Neutrophil (primary cell): Measurements from ENCODE around the gene MAU2.

Experiments
- H3K27ac ChIP-seq: fragments of 200-600 bp; sonication (generic); 2 replicates; pipeline ENCODE4 v1.5.1; 2016; ENCODE audit warnings: mild to moderate bottlenecking, moderate library complexity
- H3K27me3 ChIP-seq: fragments of 200-600 bp; sonication (generic); 2 replicates; pipeline ENCODE4 v1.6.0; 2016; ENCODE audit warnings: mild to moderate bottlenecking
- H3K36me3 ChIP-seq: fragments of 200-600 bp; sonication (generic); 2 replicates; pipeline ENCODE4 v1.5.1; 2017
- H3K4me1 ChIP-seq, 2 experiments: fragments of 200-600 bp in 1 of 2; sonication (generic) in 1 of 2; 1 replicate in 1 of 2; 2 replicates in 1 of 2; pipeline versions ENCODE4 v1.5.1 to v1.6.1; 2013 to 2016; ENCODE audit warnings: low read depth in 1 of 2, low read length in 1 of 2, mild to moderate bottlenecking in 1 of 2, moderate library complexity in 1 of 2; ENCODE audit not compliant: control insufficient read depth in 1 of 2, insufficient read depth in 1 of 2
- H3K4me3 ChIP-seq, 2 experiments: fragments of 200-600 bp in 1 of 2; sonication (generic) in 1 of 2; 1 replicate in 1 of 2; 2 replicates in 1 of 2; pipeline ENCODE4 v1.5.1; 2013 to 2016; ENCODE audit warnings: low read depth in 1 of 2, low read length in 1 of 2, mild to moderate bottlenecking in 1 of 2, moderate library complexity in 1 of 2
- H3K9me3 ChIP-seq: fragments of 200-600 bp; sonication (generic); 2 replicates; pipeline ENCODE4 v1.5.1; 2016
- TF ChIP-seq, protein P1 (sequence below): fragments of 200-600 bp; sonication (generic); IDR thresholded peaks from 2 replicates; pipeline ENCODE4 v1.5.1; 2016; ENCODE audit warnings: antibody characterized with exemption

Gene MAU2

GRCh38 chr19:19303411-19303810 is 17.2 kb upstream of the MAU2 start:
- Histone ChIP-seq H3K9me3 (no peaks in the 10 kb centered on the region), H3K4me3 (no peak overlapping the region), H3K4me1 (no peaks in the 10 kb centered on the region), H3K27ac (no peak overlapping the region), H3K36me3 (peaks cover 94% of the 10 kb centered on the region), H3K27me3 (no peaks in the 10 kb centered on the region)
- TF ChIP-seq, protein P1, sequence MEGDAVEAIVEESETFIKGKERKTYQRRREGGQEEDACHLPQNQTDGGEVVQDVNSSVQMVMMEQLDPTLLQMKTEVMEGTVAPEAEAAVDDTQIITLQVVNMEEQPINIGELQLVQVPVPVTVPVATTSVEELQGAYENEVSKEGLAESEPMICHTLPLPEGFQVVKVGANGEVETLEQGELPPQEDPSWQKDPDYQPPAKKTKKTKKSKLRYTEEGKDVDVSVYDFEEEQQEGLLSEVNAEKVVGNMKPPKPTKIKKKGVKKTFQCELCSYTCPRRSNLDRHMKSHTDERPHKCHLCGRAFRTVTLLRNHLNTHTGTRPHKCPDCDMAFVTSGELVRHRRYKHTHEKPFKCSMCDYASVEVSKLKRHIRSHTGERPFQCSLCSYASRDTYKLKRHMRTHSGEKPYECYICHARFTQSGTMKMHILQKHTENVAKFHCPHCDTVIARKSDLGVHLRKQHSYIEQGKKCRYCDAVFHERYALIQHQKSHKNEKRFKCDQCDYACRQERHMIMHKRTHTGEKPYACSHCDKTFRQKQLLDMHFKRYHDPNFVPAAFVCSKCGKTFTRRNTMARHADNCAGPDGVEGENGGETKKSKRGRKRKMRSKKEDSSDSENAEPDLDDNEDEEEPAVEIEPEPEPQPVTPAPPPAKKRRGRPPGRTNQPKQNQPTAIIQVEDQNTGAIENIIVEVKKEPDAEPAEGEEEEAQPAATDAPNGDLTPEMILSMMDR, result no peak

GRCh38 chr19:19304186-19304965 is 16.3 kb upstream of the MAU2 start:
- H3K27ac ChIP-seq, result no peak overlapping the region
- peaks cover 98% of the 10 kb centered on the region for H3K36me3 ChIP-seq
- no peaks in the 10 kb centered on the region for H3K27me3 ChIP-seq
- H3K9me3 ChIP-seq, result no peaks in the 10 kb centered on the region
- TF ChIP-seq, protein P1, result no peak
- H3K4me1 ChIP-seq, result no peaks in the 10 kb centered on the region
- no peak overlapping the region for H3K4me3 ChIP-seq

GRCh38 chr19:19305066-19305465 is 15.6 kb upstream of the MAU2 start:
- Histone ChIP-seq H3K27ac (no peak overlapping the region), H3K36me3 (peaks cover 100% of the 10 kb centered on the region), H3K4me1 (no peaks in the 10 kb centered on the region), H3K4me3 (no peak overlapping the region), H3K27me3 (no peaks in the 10 kb centered on the region), H3K9me3 (no peaks in the 10 kb centered on the region)
- TF ChIP-seq, protein P1, result no peak

DNA sequence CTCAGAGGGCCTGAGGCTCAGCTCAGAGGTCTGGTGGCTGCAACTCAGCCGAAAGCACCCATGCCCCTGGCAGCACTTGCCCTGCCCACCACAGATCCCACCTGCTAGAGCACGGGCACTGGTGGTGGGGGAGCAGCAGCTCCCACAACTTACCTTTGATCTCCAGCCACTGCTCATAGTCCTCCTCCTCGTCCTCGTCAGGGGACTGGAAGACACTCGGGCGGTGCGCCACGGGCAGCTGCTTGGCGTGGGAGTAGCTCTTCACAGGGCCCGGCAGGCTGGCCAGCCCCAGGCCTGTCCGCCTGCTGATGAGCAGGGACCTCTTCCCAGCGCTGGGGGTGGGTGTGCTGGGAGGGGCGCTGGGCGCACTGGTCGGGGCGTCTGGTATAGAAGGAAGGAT is 14.9 kb upstream of the MAU2 start:
- H3K9me3 ChIP-seq, result no peaks in the 10 kb centered on the region
- no peaks in the 10 kb centered on the region for H3K27me3 ChIP-seq
- H3K27ac ChIP-seq, result no peak overlapping the region
- TF ChIP-seq, protein P1, result no peak
- no peak overlapping the region for H3K4me3 ChIP-seq
- H3K36me3 ChIP-seq, result peaks cover 100% of the 10 kb centered on the region
- H3K4me1 ChIP-seq, result no peaks in the 10 kb centered on the region

GRCh38 chr19:19306191-19306590 is 14.4 kb upstream of the MAU2 start:
- peaks cover 100% of the 10 kb centered on the region for H3K36me3 ChIP-seq
- no peak overlapping the region for H3K4me3 ChIP-seq
- no peaks in the 10 kb centered on the region for H3K27me3 ChIP-seq
- no peaks in the 10 kb centered on the region for H3K4me1 ChIP-seq
- H3K9me3 ChIP-seq, result no peaks in the 10 kb centered on the region
- H3K27ac ChIP-seq, result no peak overlapping the region
- TF ChIP-seq, protein P1, result no peak
